ENCODE data around the gene TARS1. TPM values are rescaled to one million over a fixed set of nuclear protein-coding genes. Genes with fewer than 3 reads are reported as not detected.

Gene TARS1
- 10 to 100 TPM; 78.3 to 96.6 (median 81.1) TPM for total RNA-seq

DNA sequence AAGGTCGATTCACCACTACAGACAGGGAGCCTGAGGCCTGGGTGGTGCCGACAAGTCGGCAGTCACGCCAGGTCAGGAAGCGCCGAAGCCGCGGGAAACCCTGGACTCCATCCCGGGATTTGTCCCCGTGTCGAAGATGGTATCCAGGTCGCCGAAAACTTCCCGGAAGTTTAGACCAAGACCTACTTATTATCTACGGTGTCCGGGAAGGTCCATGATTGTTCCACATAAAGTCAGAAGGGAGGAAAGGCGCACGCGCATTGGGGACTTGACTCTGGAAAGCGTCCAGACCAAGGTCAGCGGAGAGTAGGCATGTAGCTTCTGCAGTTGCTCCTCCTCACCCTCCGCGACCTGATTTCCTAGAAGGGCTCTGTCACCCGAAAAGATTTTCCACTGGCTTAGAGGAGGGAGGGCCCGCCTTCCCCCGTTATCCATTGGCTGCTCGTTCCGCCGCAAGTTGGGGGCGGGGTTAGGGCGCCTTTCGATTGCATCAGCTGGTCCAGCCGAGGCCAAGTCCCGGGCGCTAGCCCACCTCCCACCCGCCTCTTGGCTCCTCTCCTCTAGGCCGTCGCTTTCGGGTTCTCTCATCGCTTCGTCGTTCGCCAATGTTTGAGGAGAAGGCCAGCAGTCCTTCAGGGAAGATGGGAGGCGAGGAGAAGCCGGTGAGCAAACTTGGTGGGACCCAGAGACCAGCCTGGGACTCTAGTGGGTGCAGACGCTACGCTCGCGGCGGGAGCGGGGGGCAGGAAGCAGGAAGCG is at the start of gene TARS1:
TSS of gene TARS1 (plus strand) at position 484 of the 759 bp plus-strand sequence. CDS start at position 606, 122 bp downstream.
- intact Hi-C loops (cut with DNase I) = no loop called here

GRCh38 chr5:33398501-33398900 is 42.3 kb upstream of the TARS1 start:
- H3K4me3 ChIP-seq (replicated peaks in 1 of 3) = no peak overlapping the region
- 89% methylated on average over 1 of the region's 1 CpG for WGBS, 2 donors
- intact Hi-C loops (cut with DNase I) = no loop called here
- H3K36me3 ChIP-seq = no peaks in the 10 kb centered on the region
- no peak overlapping the region for H3K27ac ChIP-seq
- peaks cover 0 to 3% of the 10 kb centered on the region in 2 donors for H3K4me1 ChIP-seq
- no peaks in the 10 kb centered on the region for H3K9me3 ChIP-seq
- TF ChIP-seq CTCF (IDR thresholded peaks at IDR 0.05) (no peak), POLR2A (IDR thresholded peaks at IDR 0.05) (no peak)
- no peaks in the 10 kb centered on the region for H3K27me3 ChIP-seq
- DNase-seq = no peak

More for the DNA sequence above, at the start of gene TARS1:
- peak; percentile 99 for DNase-seq
- Histone ChIP-seq H3K4me3 (replicated peaks in 1 of 3) (peak within 1 kb of the TSS; percentile 45 to 70 (median 53)), H3K36me3 (peaks cover under 1 to 2% of the 10 kb centered on the region in 2 donors), H3K27me3 (no peaks in the 10 kb centered on the region), H3K9me3 (no peaks in the 10 kb centered on the region), H3K4me1 (peaks cover 14 to 16% of the 10 kb centered on the region in 2 donors), H3K27ac (peak within 1 kb of the TSS; percentile 46 to 85 (median 85))
- TF ChIP-seq POLR2A (IDR thresholded peaks at IDR 0.05) = peak in 1 of 2 donors; percentile 90
- no peak for TF ChIP-seq CTCF (IDR thresholded peaks at IDR 0.05)
- WGBS, 2 donors = 1% methylated on average over 44 to 46 of the region's 52 CpGs

DNA sequence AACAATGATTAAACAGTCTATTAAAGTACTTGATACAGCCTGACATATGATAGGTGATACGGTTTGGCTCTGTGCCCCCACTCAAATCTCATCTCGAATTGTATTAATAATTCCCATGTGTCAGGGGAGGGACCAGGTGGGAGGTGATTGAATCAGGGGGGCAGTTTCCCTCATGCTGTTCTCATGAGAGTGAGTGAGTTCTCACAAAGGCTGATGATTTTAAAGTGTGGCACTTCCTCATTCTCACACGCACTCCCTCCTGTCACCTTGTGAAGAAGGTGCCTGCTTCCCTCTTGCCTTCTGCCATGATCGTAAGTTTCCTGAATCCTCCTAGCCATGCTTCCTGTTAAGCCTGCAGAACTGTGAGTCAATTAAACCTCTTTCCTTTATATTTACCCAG is 40.1 kb upstream of the TARS1 start:
- DNase-seq = no peak
- Histone ChIP-seq H3K4me3 (replicated peaks in 1 of 3) (no peak overlapping the region), H3K27ac (no peak overlapping the region), H3K27me3 (no peaks in the 10 kb centered on the region), H3K36me3 (no peaks in the 10 kb centered on the region), H3K9me3 (no peaks in the 10 kb centered on the region), H3K4me1 (peaks cover 0 to 3% of the 10 kb centered on the region in 2 donors)
- no peak for TF ChIP-seq POLR2A (IDR thresholded peaks at IDR 0.05)
- no peak for TF ChIP-seq CTCF (IDR thresholded peaks at IDR 0.05)
- WGBS, 2 donors = 61 to 77% methylated on average over 4 of the region's 4 CpGs
- intact Hi-C loops (cut with DNase I) = no loop called here

GRCh38 chr5:33401482-33402390 is 39.0 kb upstream of the TARS1 start:
- intact Hi-C loops (cut with DNase I) = no loop called here
- no peaks in the 10 kb centered on the region for H3K9me3 ChIP-seq
- 49 to 67% methylated on average over 5 of the region's 5 CpGs for WGBS, 2 donors

More at GRCh38 chr5:33401482-33402390, 39.0 kb upstream of the TARS1 start:
- Histone ChIP-seq H3K36me3 (no peaks in the 10 kb centered on the region), H3K4me3 (replicated peaks in 1 of 3) (no peak overlapping the region), H3K27me3 (no peaks in the 10 kb centered on the region), H3K4me1 (peaks cover 0 to 3% of the 10 kb centered on the region in 2 donors), H3K27ac (no peak overlapping the region)
- no peak for DNase-seq
- TF ChIP-seq POLR2A (IDR thresholded peaks at IDR 0.05) (no peak), CTCF (IDR thresholded peaks at IDR 0.05) (no peak)
